MM.1S (cell line): ENCODE data around the gene SNX9.

Source experiments
- DNase-seq: peaks from one replicate; pipeline ENCODE4 v3.0.0-alpha.2; 2015
- H2AFZ ChIP-seq: fragments of 300-600 bp; sonication (generic); 2 replicates; pipeline ENCODE4 v1.6.0; 2016; ENCODE audit warnings: antibody characterized with exemption, low read length
- H3F3A ChIP-seq: fragments of 300-600 bp; sonication (generic); 2 replicates; pipeline ENCODE4 v1.6.1; 2016; ENCODE audit warnings: mild to moderate bottlenecking, antibody characterized with exemption, low read length, moderate library complexity, mixed read lengths; ENCODE audit not compliant: insufficient read depth
- H3K27ac ChIP-seq: fragments of 300-600 bp; sonication (generic); 2 replicates; pipeline ENCODE4 v1.5.1; 2016; ENCODE audit warnings: mild to moderate bottlenecking, low read length
- H3K27me3 ChIP-seq: fragments of 300-600 bp; sonication (generic); replicated peaks from 2 replicates; pipeline ENCODE4 v1.6.0; 2016; ENCODE audit warnings: low read length; ENCODE audit not compliant: insufficient read depth
- H3K36me3 ChIP-seq: fragments of 300-600 bp; sonication (generic); replicated peaks from 2 replicates; pipeline ENCODE4 v1.6.1; 2016; ENCODE audit warnings: mild to moderate bottlenecking, low read length, mixed read lengths; ENCODE audit not compliant: insufficient read depth
- H3K4me1 ChIP-seq: fragments of 300-600 bp; sonication (generic); 2 replicates; pipeline ENCODE4 v1.6.1; 2016; ENCODE audit warnings: low read length, mixed read lengths
- H3K4me2 ChIP-seq: fragments of 300-600 bp; sonication (generic); 2 replicates; pipeline ENCODE4 v1.6.0; 2016; ENCODE audit warnings: low read depth, low read length
- H3K4me3 ChIP-seq: fragments of 300-600 bp; sonication (generic); 2 replicates; pipeline ENCODE4 v1.5.1; 2016; ENCODE audit warnings: low read length, mixed read lengths
- H3K79me2 ChIP-seq: fragments of 300-600 bp; sonication (generic); 2 replicates; pipeline ENCODE4 v1.6.1; 2016; ENCODE audit warnings: mixed run types, low read length, mixed read lengths
- H3K9ac ChIP-seq: fragments of 300-600 bp; sonication (generic); 2 replicates; pipeline ENCODE4 v1.6.1; 2016; ENCODE audit warnings: low read length, mixed read lengths
- H3K9me2 ChIP-seq: fragments of 300-600 bp; sonication (generic); replicated peaks from 2 replicates; pipeline ENCODE4 v1.6.1; 2016; ENCODE audit warnings: mild to moderate bottlenecking, low read length, mixed read lengths; ENCODE audit not compliant: insufficient read depth
- H3K9me3 ChIP-seq: fragments of 300-600 bp; sonication (generic); replicated peaks from 2 replicates; pipeline ENCODE4 v1.6.1; 2016; ENCODE audit warnings: mild to moderate bottlenecking, low read length, mixed read lengths; ENCODE audit not compliant: insufficient read depth
- H4K20me1 ChIP-seq: fragments of 300-600 bp; sonication (generic); 2 replicates; pipeline ENCODE4 v1.6.1; 2016; ENCODE audit warnings: mild to moderate bottlenecking, low read length, moderate library complexity, mixed read lengths; ENCODE audit not compliant: insufficient read depth
- EZH2 ChIP-seq: fragments of 300-600 bp; sonication (generic); optimal IDR thresholded peaks from 2 replicates; pipeline ENCODE3; 2017; ENCODE audit warnings: low read depth, mild to moderate bottlenecking, antibody characterized with exemption, low read length, mixed read lengths
- EZH2phosphoT487 ChIP-seq: fragments of 300-600 bp; sonication (generic); IDR thresholded peaks from 2 replicates; pipeline ENCODE4 v1.6.1; 2018; ENCODE audit warnings: antibody characterized with exemption, low read length
- TF ChIP-seq, protein P1 (sequence below): fragments of 300-600 bp; sonication (generic); IDR thresholded peaks from 2 replicates; pipeline ENCODE4 v1.5.1; 2016; ENCODE audit warnings: antibody characterized with exemption, low read length, mixed read lengths

Gene SNX9

DNA sequence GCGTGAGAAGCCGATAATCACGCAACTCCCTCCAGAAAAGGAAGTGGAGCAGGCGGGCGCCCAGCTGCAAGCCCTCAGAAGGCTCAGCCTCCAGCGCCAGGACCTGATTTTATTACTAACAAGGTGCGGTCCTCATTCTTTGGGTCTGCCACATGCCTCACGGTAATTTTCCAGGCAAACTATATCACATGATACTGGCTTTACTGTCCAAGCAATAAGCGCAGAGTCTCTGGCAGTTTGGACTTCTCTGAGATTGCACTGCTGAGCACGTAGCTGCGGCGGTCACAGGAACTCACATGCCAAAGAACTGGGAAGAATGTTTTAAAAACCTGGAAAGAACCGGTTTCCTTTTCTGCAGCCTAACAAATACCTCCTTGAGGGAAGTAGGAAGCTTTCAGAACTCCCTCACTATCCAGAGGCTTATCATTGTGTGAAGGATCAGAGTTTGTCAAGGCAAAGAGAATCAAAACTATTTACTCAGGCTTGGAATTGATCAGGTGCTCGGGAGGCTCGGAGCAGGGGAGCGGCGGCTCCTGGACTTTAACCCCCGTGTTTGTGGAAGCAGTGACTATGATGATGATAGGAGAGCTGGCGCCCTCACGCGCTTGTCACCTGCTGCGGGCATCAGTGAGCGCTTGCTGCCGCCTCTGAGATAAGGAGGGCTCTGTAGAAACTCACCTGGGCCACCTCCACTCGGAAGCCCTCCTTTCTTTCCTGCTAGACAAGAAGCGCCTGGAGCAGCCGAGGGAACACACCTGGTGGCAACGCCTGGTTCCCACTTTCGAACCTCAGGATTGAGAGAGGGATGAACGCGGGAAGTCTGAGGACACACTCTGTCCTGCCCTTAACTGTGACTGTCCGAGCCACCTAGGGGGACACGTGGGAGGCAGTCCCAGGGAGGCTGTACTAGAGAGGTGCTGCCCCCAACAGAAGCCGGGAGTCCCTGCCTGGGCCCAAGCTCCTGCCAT, 131.4 kb downstream of the SNX9 start:
- Histone ChIP-seq H3K27me3 (no peaks in the 10 kb centered on the region), H3K4me3 (no peak overlapping the region), H3K79me2 (no peaks in the 10 kb centered on the region), H3K36me3 (no peaks in the 10 kb centered on the region), H3K9ac (no peak overlapping the region), H3K27ac (no peak overlapping the region), H3K9me3 (no peaks in the 10 kb centered on the region), H3K4me1 (no peaks in the 10 kb centered on the region), H4K20me1 (no peaks in the 10 kb centered on the region), H3K9me2 (no peaks in the 10 kb centered on the region), H2AFZ (no peak overlapping the region), H3K4me2 (no peak overlapping the region), H3F3A (no peaks in the 10 kb centered on the region)
- TF ChIP-seq, protein P1, sequence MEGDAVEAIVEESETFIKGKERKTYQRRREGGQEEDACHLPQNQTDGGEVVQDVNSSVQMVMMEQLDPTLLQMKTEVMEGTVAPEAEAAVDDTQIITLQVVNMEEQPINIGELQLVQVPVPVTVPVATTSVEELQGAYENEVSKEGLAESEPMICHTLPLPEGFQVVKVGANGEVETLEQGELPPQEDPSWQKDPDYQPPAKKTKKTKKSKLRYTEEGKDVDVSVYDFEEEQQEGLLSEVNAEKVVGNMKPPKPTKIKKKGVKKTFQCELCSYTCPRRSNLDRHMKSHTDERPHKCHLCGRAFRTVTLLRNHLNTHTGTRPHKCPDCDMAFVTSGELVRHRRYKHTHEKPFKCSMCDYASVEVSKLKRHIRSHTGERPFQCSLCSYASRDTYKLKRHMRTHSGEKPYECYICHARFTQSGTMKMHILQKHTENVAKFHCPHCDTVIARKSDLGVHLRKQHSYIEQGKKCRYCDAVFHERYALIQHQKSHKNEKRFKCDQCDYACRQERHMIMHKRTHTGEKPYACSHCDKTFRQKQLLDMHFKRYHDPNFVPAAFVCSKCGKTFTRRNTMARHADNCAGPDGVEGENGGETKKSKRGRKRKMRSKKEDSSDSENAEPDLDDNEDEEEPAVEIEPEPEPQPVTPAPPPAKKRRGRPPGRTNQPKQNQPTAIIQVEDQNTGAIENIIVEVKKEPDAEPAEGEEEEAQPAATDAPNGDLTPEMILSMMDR: no peak
- TF ChIP-seq EZH2 (no peak), EZH2phosphoT487 (no peak)
- no peak for DNase-seq

DNA sequence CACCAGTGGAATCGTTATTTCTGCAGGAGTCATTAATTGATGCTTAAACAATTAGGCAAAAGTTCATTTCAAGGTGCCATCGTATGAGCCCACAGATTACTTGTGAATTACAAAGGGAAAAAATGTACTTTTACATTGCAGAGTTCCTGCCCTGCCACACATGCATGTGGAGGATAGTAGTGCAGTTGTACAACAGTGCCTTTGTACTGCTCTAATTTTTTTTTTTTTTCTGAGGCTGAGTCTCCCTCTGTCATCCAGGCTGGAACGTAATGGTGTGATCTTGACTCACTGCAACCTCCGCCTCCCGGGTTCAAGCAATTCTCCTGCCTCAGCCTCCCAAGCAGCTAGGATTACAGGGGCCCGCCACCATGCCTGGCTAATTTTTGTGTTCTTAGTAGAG, 132.6 kb downstream of the SNX9 start:
- TF ChIP-seq, protein P1: no peak
- Histone ChIP-seq H3K4me3 (no peak overlapping the region), H3K36me3 (no peaks in the 10 kb centered on the region), H4K20me1 (no peaks in the 10 kb centered on the region), H3K4me2 (no peak overlapping the region), H3K9me2 (no peaks in the 10 kb centered on the region), H3K9me3 (no peaks in the 10 kb centered on the region), H3K27me3 (no peaks in the 10 kb centered on the region), H3K4me1 (no peaks in the 10 kb centered on the region), H2AFZ (no peak overlapping the region), H3F3A (no peaks in the 10 kb centered on the region), H3K27ac (no peak overlapping the region), H3K9ac (no peak overlapping the region), H3K79me2 (no peaks in the 10 kb centered on the region)
- DNase-seq: no peak

DNA sequence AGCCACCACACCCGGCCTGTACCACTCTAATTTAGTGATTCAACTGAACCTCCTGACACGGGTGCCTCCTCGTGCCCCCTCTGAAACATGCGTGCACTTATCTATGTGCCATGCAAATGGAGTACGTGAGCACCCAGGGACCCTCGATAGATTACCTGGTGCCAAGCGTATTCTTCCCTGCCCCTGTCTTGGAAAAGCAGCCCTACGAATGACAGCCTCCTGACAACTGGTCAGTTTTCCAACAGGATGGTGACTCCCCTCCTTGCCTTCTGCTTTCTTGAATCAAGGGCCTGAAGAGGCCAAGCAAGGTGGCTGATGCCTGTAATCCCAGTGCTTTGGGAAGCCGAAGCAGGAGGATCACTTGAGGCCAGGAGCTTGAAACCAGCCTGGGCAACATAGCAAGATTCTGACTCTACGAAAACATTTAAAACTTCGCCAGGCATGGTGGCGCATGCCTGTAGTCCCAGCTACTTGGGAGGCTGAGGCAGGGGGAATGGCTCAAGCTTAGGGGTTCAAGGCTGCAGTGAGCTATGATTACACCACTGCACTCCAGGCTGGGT, 133.2 kb downstream of the SNX9 start:
- no peak overlapping the region for H3K9ac ChIP-seq
- H3F3A ChIP-seq: no peaks in the 10 kb centered on the region
- no peaks in the 10 kb centered on the region for H3K79me2 ChIP-seq
- H3K4me3 ChIP-seq: no peak overlapping the region
- no peak overlapping the region for H2AFZ ChIP-seq
- no peak for DNase-seq
- TF ChIP-seq EZH2 (no peak), EZH2phosphoT487 (no peak)
- TF ChIP-seq, protein P1: no peak
- no peaks in the 10 kb centered on the region for H3K9me2 ChIP-seq
- H3K27ac ChIP-seq: no peak overlapping the region
- no peaks in the 10 kb centered on the region for H3K36me3 ChIP-seq
- no peaks in the 10 kb centered on the region for H3K9me3 ChIP-seq
- no peaks in the 10 kb centered on the region for H3K4me1 ChIP-seq
- no peaks in the 10 kb centered on the region for H3K27me3 ChIP-seq
- no peaks in the 10 kb centered on the region for H4K20me1 ChIP-seq
- H3K4me2 ChIP-seq: no peak overlapping the region
